NCI-H2107 treated with DMSO at 0.1 percent for 48 hours (cell line): ENCODE measurements around the gene DCP1B.
A peak's percentile ranks its signal among the peaks of the same experiment; 100 is the strongest.
"Not testable (repeated sequence)": the region's sequence is repeated elsewhere in the genome, so short reads cannot be mapped to it uniquely, and the experiment has no call there.

Source experiments
- DNase-seq: peaks from one replicate; lab custom pipeline; 2025; ENCODE audit not compliant: unreplicated experiment; lab: John Stamatoyannopoulos, UW

Gene DCP1B

DNA sequence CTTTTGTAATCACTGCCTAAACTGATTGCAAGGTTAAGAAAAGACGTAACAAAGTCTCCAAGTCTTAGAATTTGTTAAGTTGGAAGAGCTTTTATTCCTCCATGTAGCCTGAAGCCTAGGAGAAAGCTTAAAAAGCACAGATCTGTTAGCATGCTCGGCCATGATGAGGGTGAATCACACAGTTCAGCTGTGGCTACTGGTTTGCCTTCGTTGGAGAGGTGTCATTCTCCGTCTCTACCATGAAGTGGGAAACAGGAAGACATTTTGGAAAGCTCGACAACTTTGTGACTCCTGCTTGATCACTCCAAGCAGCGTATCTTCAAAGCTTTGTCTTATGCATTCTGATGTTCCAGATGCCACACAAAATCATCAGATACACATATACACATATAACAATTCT is 27.1 kb downstream of the DCP1B start:
- DNase-seq = no peak

DNA sequence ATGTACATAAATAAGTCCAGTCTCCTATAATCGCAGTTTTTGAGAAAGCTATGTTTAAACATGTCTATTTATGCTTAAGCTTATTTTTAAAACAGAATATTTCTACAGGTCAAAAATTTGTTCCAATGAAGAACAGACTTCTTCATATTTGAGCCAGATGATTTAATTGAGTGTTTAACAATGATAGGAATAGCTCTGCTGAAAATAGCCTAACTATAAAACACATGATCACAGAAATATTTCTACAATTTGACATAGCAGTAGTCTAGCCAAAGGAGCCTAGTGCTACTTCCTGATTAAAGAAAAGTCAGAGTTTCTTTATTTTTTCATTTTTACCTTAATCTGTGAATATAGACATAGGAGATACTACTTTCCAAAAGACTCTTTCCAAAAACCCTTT is 29.4 kb downstream of the DCP1B start:
- no peak for DNase-seq

DNA sequence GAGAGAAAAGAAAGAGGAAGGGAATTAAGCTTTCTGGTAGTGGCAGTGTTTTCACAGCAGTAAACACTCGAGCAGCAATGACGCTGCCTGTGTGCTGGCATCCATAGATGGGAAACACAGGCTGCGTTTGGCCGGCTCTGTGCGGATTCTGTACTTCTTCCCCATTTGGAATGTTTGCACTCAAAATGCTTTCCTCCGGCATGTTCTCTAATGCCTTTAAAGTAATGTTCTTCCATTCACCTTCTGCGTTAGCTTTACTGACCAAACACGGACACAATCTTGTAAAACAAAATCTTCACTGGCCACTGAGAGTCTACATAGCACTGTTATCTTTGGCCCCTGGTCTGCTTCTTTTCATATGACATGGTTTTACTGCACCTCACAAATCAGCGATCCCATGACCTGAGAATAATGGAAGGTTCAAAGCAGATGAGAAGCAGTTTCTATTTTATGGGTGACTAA is 31.4 kb downstream of the DCP1B start:
- DNase-seq = no peak

DNA sequence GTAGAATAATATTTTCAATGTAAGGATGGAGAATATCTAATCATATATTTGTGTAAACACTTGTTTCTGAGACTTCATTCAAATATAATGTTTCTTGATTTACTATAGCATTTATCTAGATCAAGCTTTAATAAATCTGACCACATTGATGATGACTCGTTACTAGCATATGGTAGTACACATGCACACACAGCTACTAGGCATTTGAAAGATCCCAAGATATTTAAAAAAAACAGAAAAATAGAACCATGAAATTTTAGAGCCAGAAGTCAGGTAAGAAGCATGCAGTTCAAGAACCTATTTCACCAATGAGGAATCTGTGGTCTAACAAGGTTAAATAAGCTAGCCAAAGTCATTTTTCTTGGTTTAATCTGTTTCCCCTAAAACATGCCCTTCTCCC is 32.0 kb downstream of the DCP1B start:
- no peak for DNase-seq

DNA sequence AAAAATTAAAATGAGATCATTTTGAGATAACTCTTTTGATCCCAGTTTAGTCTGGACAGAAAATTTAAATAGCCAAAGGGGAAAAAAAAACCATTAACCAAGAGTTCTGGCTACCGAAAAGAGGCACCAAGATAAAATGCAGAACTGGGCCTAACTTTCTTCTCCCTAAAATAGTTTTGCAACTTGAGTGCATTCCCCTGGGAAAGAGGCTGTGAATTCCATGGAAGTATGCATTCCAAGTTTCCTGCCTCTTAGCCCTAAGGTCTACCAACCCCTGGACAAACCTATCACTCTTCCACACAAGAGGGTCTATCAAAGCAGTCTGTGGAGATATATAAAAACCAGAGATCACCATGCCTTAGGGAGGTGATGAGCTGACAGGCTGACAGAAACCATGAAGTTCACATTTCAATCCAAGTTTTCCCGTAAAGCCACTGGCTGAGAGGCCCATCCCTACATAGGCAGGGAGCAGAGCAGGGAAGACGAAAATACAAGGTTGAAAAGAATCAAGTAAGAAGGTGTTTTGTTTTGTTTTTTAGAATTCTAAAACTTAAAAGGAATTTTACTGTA is 33.8 kb downstream of the DCP1B start:
- no peak for DNase-seq

- no peak for DNase-seq
Measured at GRCh38 chr12:1966561-1967226, 37.6 kb downstream of the DCP1B start.

DNA sequence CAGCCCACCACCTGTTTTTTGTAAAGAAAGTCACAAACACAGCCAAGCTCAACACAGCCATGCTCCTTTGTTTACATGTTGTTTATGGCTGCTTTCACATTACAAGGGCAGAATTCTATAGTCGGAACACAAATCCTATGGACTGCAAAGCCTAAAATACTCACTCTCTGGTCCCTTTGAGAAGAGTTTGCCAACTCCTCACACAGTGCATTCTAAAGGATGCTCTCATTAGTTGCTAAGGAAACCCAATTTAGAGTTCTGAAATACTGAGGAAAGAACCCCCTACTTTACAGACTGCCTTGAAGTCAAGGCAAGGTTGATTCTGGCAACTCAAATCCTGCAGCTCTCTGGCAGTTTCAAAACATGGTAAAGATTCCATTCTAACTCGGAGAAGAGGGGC is 38.3 kb downstream of the DCP1B start:
- no peak for DNase-seq

DNA sequence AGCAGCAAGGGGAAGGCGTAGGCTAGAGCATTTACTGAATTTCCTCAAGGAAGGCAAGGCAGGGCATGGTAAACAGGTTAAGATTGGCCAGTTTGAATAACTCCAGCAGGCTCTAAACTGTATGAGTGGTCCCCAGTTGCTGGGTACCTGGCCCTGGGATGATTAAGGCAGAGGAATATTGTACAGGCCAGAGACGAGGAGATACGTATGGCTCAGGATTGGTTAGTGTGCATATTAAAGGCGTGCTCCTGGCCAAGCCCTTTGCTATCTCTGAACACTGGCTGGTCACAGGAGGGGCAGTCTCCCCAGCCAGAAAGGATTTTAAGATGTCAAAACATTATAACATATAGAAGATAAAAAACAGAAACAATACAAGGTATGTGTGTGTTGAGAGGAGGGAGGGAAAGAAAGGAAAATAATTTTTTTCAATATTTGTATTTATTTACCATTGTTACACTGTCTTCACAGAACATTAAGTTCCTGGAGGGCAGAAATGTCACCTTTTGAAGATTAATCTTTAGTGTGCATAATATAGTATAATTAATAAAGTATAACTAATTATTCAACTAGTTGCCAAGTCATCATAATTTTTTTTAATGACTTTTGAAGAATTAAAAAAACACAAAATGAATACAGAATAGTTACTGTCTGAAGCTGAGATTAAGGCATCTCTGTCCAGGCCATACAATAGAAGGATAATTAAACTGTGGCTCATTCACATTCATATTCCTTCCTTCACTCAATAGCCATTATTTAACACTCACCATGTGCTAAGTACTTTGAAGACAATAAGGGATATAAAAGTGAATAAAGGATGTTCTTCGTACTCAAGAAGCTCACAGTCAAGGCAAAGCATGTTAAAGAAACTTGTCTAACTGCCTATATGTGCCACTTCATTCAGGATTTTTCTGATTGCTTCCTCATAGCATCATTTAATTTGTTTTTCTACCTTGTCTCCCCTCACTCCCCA is 41.9 kb downstream of the DCP1B start:
- DNase-seq = no peak

DNA sequence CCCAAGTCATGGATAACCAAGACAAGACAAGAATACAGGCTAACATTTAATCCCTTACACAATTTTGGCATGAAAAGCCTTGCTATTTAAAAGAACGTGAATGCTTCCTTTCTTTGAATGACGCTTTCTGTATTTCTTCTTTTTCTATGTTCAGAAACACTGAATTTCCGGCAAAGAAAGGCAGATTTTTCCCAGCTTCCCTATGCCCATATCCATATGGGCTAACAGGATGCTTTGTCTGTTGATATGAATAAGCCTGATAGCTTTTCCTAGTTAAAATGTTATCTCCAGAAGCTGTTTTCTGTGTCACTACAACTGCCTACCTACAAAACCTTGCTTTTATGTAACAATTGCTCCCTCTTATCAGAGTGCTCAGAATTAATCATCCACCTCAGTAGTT is 47.5 kb downstream of the DCP1B start:
- no peak for DNase-seq

DNA sequence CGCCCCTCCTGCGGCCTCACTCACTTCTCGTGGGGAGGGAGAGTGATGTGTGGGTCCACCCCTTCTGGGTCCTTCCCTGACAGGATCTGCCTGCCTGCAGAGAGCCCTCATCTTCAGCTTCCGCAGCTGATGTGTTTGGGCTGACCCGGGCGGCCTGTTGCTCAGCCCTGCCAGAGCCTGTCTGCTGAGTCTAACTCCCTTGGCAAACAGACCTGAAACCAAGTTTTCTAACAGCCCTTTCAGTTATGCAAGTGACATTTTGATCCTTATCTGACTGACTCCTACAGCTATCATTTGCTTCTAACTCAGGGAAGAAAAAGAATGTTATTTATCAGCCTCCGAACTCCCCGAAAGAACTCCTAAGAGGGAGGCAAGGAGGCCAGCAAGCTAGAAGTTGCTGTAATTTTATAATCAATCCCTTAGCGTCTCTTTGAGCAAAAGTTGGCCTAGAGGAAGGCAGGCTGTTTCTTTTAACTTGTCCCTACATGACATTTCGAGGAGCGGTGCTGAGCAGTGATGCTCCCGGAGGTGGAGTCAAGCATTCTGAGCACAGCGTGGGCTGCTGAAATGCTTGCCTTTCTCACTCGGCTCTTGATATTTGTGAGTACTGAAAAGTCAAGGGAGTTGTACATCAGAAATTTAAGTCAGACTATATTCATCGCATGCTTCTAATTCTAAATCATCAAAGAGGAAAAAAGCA is 54.3 kb downstream of the DCP1B start:
- DNase-seq = no peak

DNA sequence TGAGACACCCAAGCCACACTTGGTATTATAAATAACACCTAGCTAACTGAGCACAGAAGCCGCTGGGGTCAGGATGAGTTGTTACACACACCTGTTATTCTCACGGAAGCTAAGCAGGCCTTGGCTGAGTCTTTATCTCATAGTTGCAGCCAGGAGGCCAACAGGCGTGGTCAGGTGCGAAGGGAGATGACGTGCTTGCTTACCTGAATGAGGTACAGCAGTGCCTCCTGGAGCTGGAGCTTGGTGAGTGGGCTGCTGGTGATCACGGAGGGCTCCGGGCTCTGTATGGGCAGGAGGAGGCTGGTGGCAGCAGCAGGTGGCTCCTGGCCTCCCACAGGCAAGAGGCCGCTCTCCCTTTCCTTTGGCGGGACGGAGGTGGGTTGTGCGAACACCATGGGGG is 55.4 kb downstream of the DCP1B start:
- DNase-seq = no peak

DNA sequence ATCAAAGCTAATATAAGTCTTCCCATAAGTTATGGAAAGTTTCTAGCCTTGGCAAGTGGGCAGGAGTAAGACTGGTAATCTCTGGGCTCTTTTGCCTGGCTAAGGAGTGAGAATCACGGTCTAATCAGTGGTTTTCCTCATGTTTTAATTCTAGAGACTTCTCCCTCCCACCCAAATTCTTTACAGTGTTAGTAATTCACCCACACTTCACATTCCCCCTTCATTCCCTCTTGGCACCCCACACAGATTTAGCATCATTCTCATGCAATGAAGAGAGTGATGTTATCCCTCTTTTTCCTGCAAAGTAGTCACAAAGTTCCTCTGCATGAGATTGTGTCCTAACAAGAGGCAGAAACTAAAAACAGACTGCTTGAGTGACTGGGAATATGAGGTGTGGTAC is 57.2 kb downstream of the DCP1B start:
- DNase-seq = no peak

- DNase-seq = no peak
Measured at GRCh38 chr12:1946296-1946695, 58.0 kb downstream of the DCP1B start.

GRCh38 chr12:1945502-1945901 is 58.8 kb downstream of the DCP1B start:
- DNase-seq = not testable (repeated sequence)

- peak; percentile 60 for DNase-seq
Measured at GRCh38 chr12:1939801-1940607, 64.3 kb downstream of the DCP1B start.

GRCh38 chr12:1939331-1939730 is 64.9 kb downstream of the DCP1B start:
- DNase-seq = no peak

DNA sequence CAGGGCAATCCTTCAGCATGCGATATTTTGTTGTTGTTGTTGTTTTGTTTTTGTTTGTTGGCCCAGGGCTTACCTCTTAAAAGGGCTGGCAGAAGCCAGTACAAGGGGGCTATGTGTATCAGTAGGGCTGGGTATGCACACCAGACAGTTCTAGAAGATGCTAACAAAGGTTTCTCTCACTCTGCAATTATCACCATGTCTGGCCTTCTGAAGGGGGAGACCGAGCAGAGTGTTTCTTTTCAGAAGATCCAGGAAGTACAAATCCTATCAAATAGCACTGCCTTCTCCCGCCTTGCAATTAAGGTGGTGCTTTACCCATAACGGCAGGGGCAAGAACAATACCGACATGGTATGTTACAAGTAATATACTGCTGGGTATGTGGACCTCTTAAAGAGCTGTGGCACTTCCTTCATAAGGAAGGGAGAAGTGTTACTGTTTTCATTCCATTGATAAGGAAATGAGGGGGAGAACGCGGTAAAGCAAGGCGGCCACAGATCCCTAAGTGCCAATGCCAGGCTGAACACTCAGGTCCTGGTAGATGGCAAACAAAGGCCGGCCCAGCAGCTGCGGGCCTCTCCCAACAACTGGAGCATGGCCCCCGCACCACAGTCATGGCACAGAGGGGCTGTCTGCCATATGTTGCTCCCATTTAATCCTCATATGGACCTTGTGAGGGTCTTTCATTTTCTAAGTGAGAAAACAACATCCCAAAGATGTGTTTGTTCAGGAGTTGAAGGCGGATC is 66.6 kb downstream of the DCP1B start:
- no peak for DNase-seq

DNA sequence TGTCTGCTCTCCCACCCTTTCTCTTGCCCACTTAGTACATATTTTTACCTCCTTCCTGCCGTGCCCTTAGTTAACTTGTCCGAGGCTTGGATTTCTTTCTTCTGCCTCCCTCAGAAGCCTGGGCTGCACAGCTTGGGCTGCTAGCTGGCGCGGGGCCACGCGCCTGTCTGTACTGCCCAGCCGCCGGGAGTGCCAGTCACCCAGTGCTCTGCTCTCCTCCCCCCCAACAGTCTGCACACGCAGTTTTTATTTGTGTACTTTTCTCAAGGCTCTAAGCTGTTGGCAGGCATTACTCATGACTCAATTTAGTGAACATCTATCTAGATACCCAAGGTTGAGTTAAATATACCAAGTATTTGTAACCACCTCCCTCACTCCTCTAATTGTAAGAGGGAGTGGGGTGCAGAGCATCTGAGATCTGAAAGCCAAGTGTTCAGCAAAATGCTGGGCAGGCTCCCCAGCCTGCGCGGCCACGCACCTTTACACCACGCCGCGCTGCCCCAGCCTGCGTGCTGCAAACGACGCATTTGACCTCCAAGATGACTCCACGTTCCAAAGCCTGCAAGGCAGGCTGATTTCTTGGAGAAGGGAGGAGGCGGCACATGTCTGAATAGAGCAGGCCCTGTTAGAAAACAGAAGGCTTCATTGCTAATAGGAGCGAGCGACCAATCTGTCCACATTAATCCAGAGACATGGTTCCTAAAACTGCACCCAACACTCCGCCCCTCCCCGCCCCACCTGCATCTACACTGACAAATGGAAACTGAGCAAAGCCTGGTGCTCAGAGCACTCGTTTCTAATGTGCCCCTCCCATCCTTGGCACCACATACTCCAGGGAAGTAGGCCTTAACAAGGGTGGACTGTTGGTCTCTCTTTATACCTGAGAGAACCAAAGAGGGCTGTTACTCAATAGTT is 67.6 kb downstream of the DCP1B start:
- peak; percentile 59 for DNase-seq
